Endothelial cell of umbilical vein (primary cell): ENCODE results near the gene EPB41L4B. TPM values are rescaled to one million over a fixed set of nuclear protein-coding genes. Genes with fewer than 3 reads are reported as not detected.

ENCODE experiments used
- BruUV-seq: library from RNA; stranded (reverse); fragments of 400-500 nt; replicated peaks from 2 replicates; lab custom pipeline; 2021; lab: Mats Ljungman, UMichigan
- CTCF ChIA-PET: fragments of 300-600, 350-600 bp; sonication (Branson Sonifier 250); formaldehyde crosslinking; loops from one replicate; lab custom pipeline; 2021; ENCODE audit warnings: antibody characterized with exemption, inconsistent platforms; lab: Charles Lee
- POLR2A ChIA-PET: fragments of 300-600, 350-600 bp; sonication (Branson Sonifier 250); formaldehyde crosslinking; loops from one replicate; lab custom pipeline; 2021; ENCODE audit warnings: antibody characterized with exemption, inconsistent platforms; lab: Charles Lee
- DNase-seq: peaks from one replicate; pipeline ENCODE4 v3.0.0-alpha.2; 2011; ENCODE audit warnings: low read depth, low spot score
- FAIRE-seq: peaks from 2 replicates; lab custom pipeline; 2011; peaks lifted over from hg19 to GRCh38; lab: Jason Lieb, UNC
- H2AFZ ChIP-seq: 2 replicates; pipeline ENCODE4 v1.6.0; 2012; ENCODE audit warnings: low read depth, low read length, control low read depth, inconsistent platforms
- H3K27ac ChIP-seq: 2 replicates; pipeline ENCODE4 v1.5.1; 2011; ENCODE audit warnings: low read depth, mild to moderate bottlenecking, control low read depth, low read length, moderate library complexity; ENCODE audit not compliant: insufficient read depth
- H3K27me3 ChIP-seq, 2 experiments: 2 replicates each; pipeline versions ENCODE4 v1.6.0 to v1.6.1; 2011; ENCODE audit warnings: low read length in 2 of 2, mixed read lengths in 1 of 2; ENCODE audit not compliant: control insufficient read depth in 2 of 2, insufficient read depth in 2 of 2
- H3K36me3 ChIP-seq, 2 experiments: 2 replicates in 1 of 2; 3 replicates in 1 of 2; pipeline ENCODE4 v1.5.1; 2011; ENCODE audit warnings: low read length in 2 of 2, mild to moderate bottlenecking in 1 of 2, moderate library complexity in 1 of 2; ENCODE audit not compliant: control insufficient read depth in 2 of 2, insufficient read depth in 2 of 2; ENCODE audit errors: extremely low read depth in 1 of 2
- H3K4me1 ChIP-seq: 3 replicates; pipeline ENCODE4 v1.5.1; 2011; ENCODE audit warnings: mild to moderate bottlenecking, low read length; ENCODE audit not compliant: control insufficient read depth, insufficient read depth; ENCODE audit errors: extremely low read depth
- H3K4me2 ChIP-seq: 2 replicates; pipeline ENCODE4 v1.6.1; 2011; ENCODE audit warnings: low read length, control low read depth, mixed read lengths; ENCODE audit not compliant: insufficient read depth
- H3K4me3 ChIP-seq, 3 experiments: fragments of 200-600 bp in 1 of 3; sonication (generic), shearing (Covaris generic) in 1 of 3; replicated peaks in 1 of 3; 2 replicates each; pipeline ENCODE4 v1.5.1; 2011 to 2016; ENCODE audit warnings: control low read depth in 3 of 3, low read length in 3 of 3, mild to moderate bottlenecking in 2 of 3, inconsistent platforms in 1 of 3, low read depth in 1 of 3, moderate library complexity in 1 of 3; ENCODE audit not compliant: insufficient read depth in 1 of 3
- H3K79me2 ChIP-seq: 2 replicates; pipeline ENCODE4 v1.6.0; 2012; ENCODE audit warnings: low read length, inconsistent platforms; ENCODE audit not compliant: control insufficient read depth, insufficient read depth
- H3K9ac ChIP-seq: replicated peaks from 2 replicates; pipeline ENCODE3; 2011; ENCODE audit warnings: low read length, control low read depth; ENCODE audit not compliant: insufficient read depth; ENCODE audit errors: extremely low read depth
- H3K9me1 ChIP-seq: replicated peaks from 3 replicates; pipeline ENCODE4 v1.6.0; 2011; ENCODE audit warnings: mild to moderate bottlenecking, low read length; ENCODE audit not compliant: control insufficient read depth, insufficient read depth; ENCODE audit errors: extremely low read depth
- H3K9me3 ChIP-seq: replicated peaks from 2 replicates; pipeline ENCODE4 v1.5.1; 2012; ENCODE audit warnings: low read length, inconsistent platforms; ENCODE audit not compliant: control insufficient read depth, insufficient read depth
- H4K20me1 ChIP-seq: replicated peaks from 2 replicates; pipeline ENCODE3; 2011; ENCODE audit warnings: mild to moderate bottlenecking, low read length; ENCODE audit not compliant: control insufficient read depth, insufficient read depth; ENCODE audit errors: extremely low read depth
- CTCF ChIP-seq, 2 donors: IDR thresholded peaks; 1 replicate in 1 of 2; 2 replicates in 1 of 2; pipeline ENCODE4 v1.5.1; 2011; ENCODE audit warnings: low read length in 2 of 2, mild to moderate bottlenecking in 2 of 2, moderate library complexity in 2 of 2, control low read depth in 1 of 2, inconsistent platforms in 1 of 2, low read depth in 1 of 2; ENCODE audit not compliant: insufficient read depth in 1 of 2; ENCODE audit errors: extremely low read depth in 1 of 2
- EZH2 ChIP-seq: IDR thresholded peaks from 2 replicates; pipeline ENCODE4 v1.6.1; 2012; ENCODE audit warnings: borderline replicate concordance, low read depth, mild to moderate bottlenecking, moderate library complexity, low read length, inconsistent platforms; ENCODE audit not compliant: severe bottlenecking
- FOS ChIP-seq: IDR thresholded peaks from 2 replicates; pipeline ENCODE4 v1.6.1; 2011; ENCODE audit warnings: mild to moderate bottlenecking, low read length, moderate library complexity, borderline replicate concordance; ENCODE audit not compliant: insufficient read depth
- GATA2 ChIP-seq: IDR thresholded peaks from 2 replicates; pipeline ENCODE4 v1.7.0; 2011; ENCODE audit warnings: low read depth, mild to moderate bottlenecking, moderate library complexity, mixed read lengths, low read length; ENCODE audit not compliant: insufficient read length, insufficient read depth
- JUN ChIP-seq: IDR thresholded peaks from 2 replicates; pipeline ENCODE4 v1.6.1; 2011; ENCODE audit warnings: borderline replicate concordance, low read depth; ENCODE audit not compliant: insufficient read length, insufficient read depth
- MAX ChIP-seq: IDR thresholded peaks from 2 replicates; pipeline ENCODE4 v1.6.1; 2011; ENCODE audit not compliant: insufficient read depth, insufficient read length
- MYC ChIP-seq: IDR thresholded peaks from one replicate; pipeline ENCODE4 v1.6.1; 2011; ENCODE audit warnings: mild to moderate bottlenecking, low read depth, low read length
- POLR2A ChIP-seq: IDR thresholded peaks from 2 replicates; pipeline ENCODE4 v1.6.1; 2012; ENCODE audit warnings: low read depth, mild to moderate bottlenecking, control low read depth, low read length
- POLR2AphosphoS5 ChIP-seq: IDR thresholded peaks from 2 replicates; pipeline ENCODE4 v1.6.1; 2012; ENCODE audit warnings: low read depth, mild to moderate bottlenecking, control low read depth, low read length, moderate library complexity; ENCODE audit not compliant: insufficient read depth
- dilution Hi-C: fragments of 300-500 bp; cut with MboI; formaldehyde crosslinking; loops from one replicate; pipeline ENCODE4 v1.15.0; 2019; ENCODE audit warnings: low sequenced_read_pairs; ENCODE audit not compliant: extremely low pct_ligation_motif_present
- intact Hi-C: fragments of 100-400 bp; cut with micrococcal nuclease; formaldehyde crosslinking; loops from one replicate; pipeline ENCODE4 v1.10.0; 2022
- polyA plus RNA-seq, 4 experiments: library from polyadenylated mRNA; depleted of rRNA in 3 of 4; stranded (reverse) in 3 of 4; unstranded in 1 of 4; fragments of >200 nt; gene quantifications; 2 replicates each; pipeline versions ENCODE4 v1.2.1 to v1.2.3, GENCODE V29; 2011 to 2012; ENCODE audit warnings: missing spikeins in 1 of 4
- total RNA-seq: library from RNA; stranded (reverse); gene quantifications from 2 replicates; pipeline ENCODE4 v1.2.3, GENCODE V29; 2021

EPB41L4B gene
- total and polyA plus RNA-seq, 2 donors (not counting 3 experiments of a cell fraction or from before 2014, with no cell fraction given), result 0.10 to 0.15 TPM

GRCh38 chr9:109214414-109214813, 106.4 kb downstream of the EPB41L4B start:
- no TSS peak for BruUV-seq
- FAIRE-seq (no peak), DNase-seq (no peak)
- H3K4me3 ChIP-seq, result no peak overlapping the region
- H2AFZ ChIP-seq, result no peak overlapping the region
- H3K4me1 ChIP-seq, result no peaks in the 10 kb centered on the region
- intact Hi-C loops, result no loop called here
- H3K27me3 ChIP-seq, result no peaks in the 10 kb centered on the region
- H3K27ac ChIP-seq, result no peak overlapping the region
- no peak overlapping the region for H3K4me2 ChIP-seq
- no peaks in the 10 kb centered on the region for H3K79me2 ChIP-seq
- no peaks in the 10 kb centered on the region for H4K20me1 ChIP-seq
- POLR2A ChIA-PET, result no interaction called here
- H3K9me3 ChIP-seq, result no peaks in the 10 kb centered on the region
- H3K9ac ChIP-seq, result no peak overlapping the region
- no peaks in the 10 kb centered on the region for H3K9me1 ChIP-seq
- H3K36me3 ChIP-seq, result no peaks in the 10 kb centered on the region
- CTCF ChIA-PET, result interaction anchor here (0.7 kb wide), 1 partner anchor 8 kb away, joined by 3 read pairs; no protein-coding TSS in a partner anchor
- dilution Hi-C loops, result no loop called here
- TF ChIP-seq GATA2, result no peak

GRCh38 chr9:109213285-109214121, 107.4 kb downstream of the EPB41L4B start:
- H3K9me1 ChIP-seq, result no peaks in the 10 kb centered on the region
- no peaks in the 10 kb centered on the region for H3K9me3 ChIP-seq
- no peaks in the 10 kb centered on the region for H3K79me2 ChIP-seq
- no peaks in the 10 kb centered on the region for H4K20me1 ChIP-seq
- dilution Hi-C loops, result no loop called here
- no TSS peak for BruUV-seq
- CTCF ChIA-PET, result no interaction called here
- H3K4me2 ChIP-seq, result no peak overlapping the region
- no peaks in the 10 kb centered on the region for H3K4me1 ChIP-seq
- intact Hi-C loops, result no loop called here
- FAIRE-seq (no peak), DNase-seq (no peak)
- no peaks in the 10 kb centered on the region for H3K36me3 ChIP-seq
- H2AFZ ChIP-seq, result no peak overlapping the region
- POLR2A ChIA-PET, result no interaction called here
- no peaks in the 10 kb centered on the region for H3K27me3 ChIP-seq
- H3K9ac ChIP-seq, result no peak overlapping the region
- no peak overlapping the region for H3K4me3 ChIP-seq
- no peak overlapping the region for H3K27ac ChIP-seq
- TF ChIP-seq MYC (no peak), FOS (no peak), CTCF (IDR thresholded peaks at IDR 0.05; ENCODE audit: extremely low read depth in 1 of 2, insufficient read depth in 1 of 2, low read depth in 1 of 2, low read length in 2 of 2) (no peak), POLR2A (no peak), MAX (no peak), GATA2 (no peak), POLR2AphosphoS5 (no peak), EZH2 (no peak), JUN (no peak)
